GM12878 (cell line): ENCODE measurements around the gene DMD.

ENCODE experiments used
- EZH2 ChIP-seq: IDR thresholded peaks from 2 replicates; pipeline ENCODE4 v1.6.1; 2012; ENCODE audit warnings: low read depth, mild to moderate bottlenecking, control low read depth, inconsistent platforms, low read length, borderline replicate concordance; ENCODE audit not compliant: control insufficient read depth
- POLR2AphosphoS5 ChIP-seq: IDR thresholded peaks from 2 replicates; pipeline ENCODE4 v1.6.1; 2011; ENCODE audit warnings: mild to moderate bottlenecking, low read length, inconsistent platforms
- RELA ChIP-seq: fragments of 450-650 bp; IDR thresholded peaks from 2 replicates; pipeline ENCODE4 v1.8.0; 2014; ENCODE audit warnings: borderline replicate concordance; ENCODE audit not compliant: partially characterized antibody
- TCF7 ChIP-seq: IDR thresholded peaks from 2 replicates; pipeline ENCODE4 v1.6.1; 2014; ENCODE audit warnings: antibody characterized with exemption, borderline replicate concordance

- TF ChIP-seq RELA (no peak), POLR2AphosphoS5 (no peak), EZH2 (no peak), TCF7 (no peak)
Measured at GRCh38 chrX:31307952-31308351, 1903.4 kb downstream of the DMD start.
